GM19467 (cell line): Measurements from ENCODE around the gene CRLF2.
"Not testable (repeated sequence)": the region's sequence is repeated elsewhere in the genome, so short reads cannot be mapped to it uniquely, and the experiment has no call there.

ENCODE experiments used
- ATAC-seq: cut with Tn5 transposase; IDR thresholded peaks from one replicate; pipeline ENCODE4 v1.9.1; 2021; ENCODE audit warnings: mild to moderate bottlenecking, moderate library complexity; ENCODE audit not compliant: unreplicated experiment

CRLF2 gene

GRCh38 chrX:1212532-1212931 lies at the start of gene CRLF2:
TSS of gene CRLF2 (minus strand) at chrX:1212649. CDS start at chrX:1212634, 15 bp downstream.
- ATAC-seq = peak; percentile 60

GRCh38 chrX:1261771-1262170 lies 49.3 kb upstream of the CRLF2 start:
- ATAC-seq = not testable (repeated sequence)

GRCh38 chrX:1261285-1261684 lies 48.8 kb upstream of the CRLF2 start:
- ATAC-seq = no peak

- ATAC-seq = no peak
Observed at GRCh38 chrX:1252861-1253260, 40.4 kb upstream of the CRLF2 start.

GRCh38 chrX:1249101-1249887 lies 36.8 kb upstream of the CRLF2 start:
- no peak for ATAC-seq

GRCh38 chrX:1248331-1249061 lies 36.0 kb upstream of the CRLF2 start:
- ATAC-seq = no peak

GRCh38 chrX:1246816-1247215 lies 34.4 kb upstream of the CRLF2 start:
- peak; percentile 51 for ATAC-seq

GRCh38 chrX:1244164-1245076 lies 32.0 kb upstream of the CRLF2 start:
- no peak for ATAC-seq

- no peak for ATAC-seq
Observed at GRCh38 chrX:1242891-1243402, 30.5 kb upstream of the CRLF2 start.

- ATAC-seq = not testable (repeated sequence)
Observed at GRCh38 chrX:1240551-1240950, 28.1 kb upstream of the CRLF2 start.

GRCh38 chrX:1239681-1240142 lies 27.3 kb upstream of the CRLF2 start:
- ATAC-seq = no peak

GRCh38 chrX:1231850-1232465 lies 19.5 kb upstream of the CRLF2 start:
- ATAC-seq = no peak

GRCh38 chrX:1228101-1228500 lies 15.7 kb upstream of the CRLF2 start:
- ATAC-seq = not testable (repeated sequence)

- ATAC-seq = no peak
Observed at GRCh38 chrX:1226249-1226648, 13.8 kb upstream of the CRLF2 start.

GRCh38 chrX:1224954-1225353 lies 12.5 kb upstream of the CRLF2 start:
- no peak for ATAC-seq

- ATAC-seq = no peak
Observed at GRCh38 chrX:1223242-1223600, 10.8 kb upstream of the CRLF2 start.

GRCh38 chrX:1222531-1223241 lies 10.2 kb upstream of the CRLF2 start:
- ATAC-seq = no peak

- ATAC-seq = no peak
Observed at GRCh38 chrX:1221296-1221845, 8.9 kb upstream of the CRLF2 start.

- ATAC-seq = no peak
Observed at GRCh38 chrX:1218286-1218685, 5.8 kb upstream of the CRLF2 start.
